ENCODE results near the gene C10orf143. TPM values are rescaled to one million over a fixed set of nuclear protein-coding genes. Genes with fewer than 3 reads are reported as not detected.

The C10orf143 gene
- total RNA-seq, result 3.1 and 4.5 TPM in 2 replicates

GRCh38 chr10:130110246-130111112 lies at the start of gene C10orf143:
Gene C10orf143 (minus strand): TSS chr10:130110830. CDS start chr10:130110772, 58 bp downstream.
- no peaks in the 10 kb centered on the region for H3K27me3 Mint-ChIP-seq (ENCODE audit: low read depth)
- DNase-seq (ENCODE audit: low spot score), result peak; percentile 97
- intact Hi-C loops (cut with micrococcal nuclease), result loop anchor here (1.0 to 2.0 kb wide), 4 partner anchors 26 to 644 kb away; partner anchors contain the start of genes GLRX3 and MGMT
- H3K4me3 Mint-ChIP-seq (ENCODE audit: low read depth), result peak within 1 kb of the TSS; percentile 97
- no peaks in the 10 kb centered on the region for H3K9me3 Mint-ChIP-seq
- peaks cover 21% of the 10 kb centered on the region for H3K36me3 Mint-ChIP-seq (ENCODE audit: low read depth)
- peaks cover 41% of the 10 kb centered on the region for H3K4me1 Mint-ChIP-seq (ENCODE audit: low read depth)
- peak within 1 kb of the TSS; percentile 95 for H3K27ac Mint-ChIP-seq

- H3K27me3 Mint-ChIP-seq (ENCODE audit: low read depth), result no peaks in the 10 kb centered on the region
- H3K4me1 Mint-ChIP-seq (ENCODE audit: low read depth), result peaks cover 34% of the 10 kb centered on the region
- no peak overlapping the region for H3K4me3 Mint-ChIP-seq (ENCODE audit: low read depth)
- DNase-seq (ENCODE audit: low spot score), result no peak
- H3K27ac Mint-ChIP-seq, result no peak overlapping the region
- H3K36me3 Mint-ChIP-seq (ENCODE audit: low read depth), result peaks cover 72% of the 10 kb centered on the region
- intact Hi-C loops (cut with micrococcal nuclease), result no loop called here
- no peaks in the 10 kb centered on the region for H3K9me3 Mint-ChIP-seq
These were observed 48.7 kb upstream of the C10orf143 start for GRCh38 chr10:130159192-130159794.

GRCh38 chr10:130146042-130146441 lies 35.4 kb upstream of the C10orf143 start:
- no peak overlapping the region for H3K4me3 Mint-ChIP-seq (ENCODE audit: low read depth)
- peaks cover 73% of the 10 kb centered on the region for H3K36me3 Mint-ChIP-seq (ENCODE audit: low read depth)
- no peak overlapping the region for H3K27ac Mint-ChIP-seq
- no peak for DNase-seq (ENCODE audit: low spot score)
- H3K4me1 Mint-ChIP-seq (ENCODE audit: low read depth), result peaks cover 35% of the 10 kb centered on the region
- intact Hi-C loops (cut with micrococcal nuclease), result no loop called here
- H3K27me3 Mint-ChIP-seq (ENCODE audit: low read depth), result no peaks in the 10 kb centered on the region
- no peaks in the 10 kb centered on the region for H3K9me3 Mint-ChIP-seq

DNA sequence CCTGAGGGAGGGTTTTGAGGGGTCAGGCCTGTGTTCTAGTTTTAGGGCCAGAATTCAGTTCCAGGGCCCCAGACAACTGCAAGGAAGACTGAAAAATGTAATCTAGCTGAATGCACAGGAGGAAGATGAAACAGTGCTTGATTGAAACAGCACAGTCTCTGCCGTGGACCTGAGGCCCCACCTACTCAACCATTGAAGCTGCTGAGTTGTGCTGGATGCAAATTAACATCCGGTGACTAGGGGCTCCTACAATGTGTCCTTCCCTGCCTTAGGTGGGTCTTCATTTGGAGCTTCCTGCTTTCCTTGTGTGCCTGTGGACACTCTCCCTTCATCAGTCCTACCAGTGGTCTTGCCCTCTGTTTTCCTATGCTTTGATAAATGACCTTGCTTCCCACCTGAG lies 31.2 kb upstream of the C10orf143 start:
- Mint-ChIP-seq H3K27ac (peak overlapping the region; percentile 26), H3K9me3 (no peaks in the 10 kb centered on the region), H3K4me3 (ENCODE audit: low read depth) (no peak overlapping the region), H3K36me3 (ENCODE audit: low read depth) (peaks cover 63% of the 10 kb centered on the region), H3K4me1 (ENCODE audit: low read depth) (peaks cover 53% of the 10 kb centered on the region), H3K27me3 (ENCODE audit: low read depth) (no peaks in the 10 kb centered on the region)
- intact Hi-C loops (cut with micrococcal nuclease), result loop anchor here (2.0 kb wide), 1 partner anchor 23 kb away; no protein-coding TSS in a partner anchor
- no peak for DNase-seq (ENCODE audit: low spot score)

DNA sequence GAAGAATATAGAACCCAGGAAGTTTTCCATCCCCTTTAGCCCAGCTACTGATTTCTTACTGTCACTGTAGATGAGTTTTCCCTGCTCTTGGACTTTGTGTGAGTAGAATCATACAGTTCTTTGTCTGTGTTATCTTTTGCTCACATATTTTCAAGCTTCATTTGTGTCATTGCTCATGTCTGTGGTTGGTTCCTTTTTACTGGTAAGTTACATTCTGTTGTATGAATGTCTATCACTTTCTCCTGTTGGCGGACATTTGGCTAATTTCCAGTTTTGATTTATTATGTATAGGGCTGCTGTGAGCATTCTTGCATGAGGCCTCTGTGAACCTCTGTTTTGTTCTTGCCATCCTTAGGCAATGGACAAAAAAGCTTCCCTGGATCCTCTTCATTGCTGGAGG lies 30.8 kb upstream of the C10orf143 start:
- H3K27ac Mint-ChIP-seq, result peak overlapping the region; percentile 26
- peaks cover 53% of the 10 kb centered on the region for H3K4me1 Mint-ChIP-seq (ENCODE audit: low read depth)
- peaks cover 58% of the 10 kb centered on the region for H3K36me3 Mint-ChIP-seq (ENCODE audit: low read depth)
- peak overlapping the region; percentile 17 for H3K4me3 Mint-ChIP-seq (ENCODE audit: low read depth)
- H3K27me3 Mint-ChIP-seq (ENCODE audit: low read depth), result no peaks in the 10 kb centered on the region
- no peak for DNase-seq (ENCODE audit: low spot score)
- intact Hi-C loops (cut with micrococcal nuclease), result loop anchor here (2.0 kb wide), 1 partner anchor 23 kb away; no protein-coding TSS in a partner anchor
- no peaks in the 10 kb centered on the region for H3K9me3 Mint-ChIP-seq

- intact Hi-C loops (cut with micrococcal nuclease), result loop anchor here (2.0 kb wide), 1 partner anchor 24 kb away; no protein-coding TSS in a partner anchor
- peaks cover 50% of the 10 kb centered on the region for H3K4me1 Mint-ChIP-seq (ENCODE audit: low read depth)
- no peaks in the 10 kb centered on the region for H3K9me3 Mint-ChIP-seq
- no peak for DNase-seq (ENCODE audit: low spot score)
- H3K27me3 Mint-ChIP-seq (ENCODE audit: low read depth), result no peaks in the 10 kb centered on the region
- H3K27ac Mint-ChIP-seq, result peak overlapping the region; percentile 26
- H3K36me3 Mint-ChIP-seq (ENCODE audit: low read depth), result peaks cover 54% of the 10 kb centered on the region
- H3K4me3 Mint-ChIP-seq (ENCODE audit: low read depth), result no peak overlapping the region
These were observed 30.4 kb upstream of the C10orf143 start for GRCh38 chr10:130141038-130141437.

DNA sequence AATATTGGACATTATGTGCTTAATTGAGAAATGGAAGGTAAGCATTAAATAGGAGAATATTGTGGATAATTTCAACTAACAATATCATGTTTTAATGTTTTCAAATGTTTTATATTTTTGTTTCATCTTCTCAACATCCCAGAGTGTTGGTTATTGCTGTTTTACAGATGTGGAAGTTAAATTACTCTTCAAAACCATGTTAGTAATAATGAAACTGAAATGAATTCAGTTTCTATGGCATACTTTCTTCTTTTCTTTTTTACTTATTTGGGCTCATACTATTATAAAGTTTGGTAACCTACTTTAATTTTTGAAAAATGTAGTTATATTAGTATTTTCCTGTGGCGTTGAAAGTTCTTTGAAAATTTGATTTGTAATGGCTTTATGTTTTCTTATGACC lies 29.8 kb upstream of the C10orf143 start:
- peaks cover 47% of the 10 kb centered on the region for H3K4me1 Mint-ChIP-seq (ENCODE audit: low read depth)
- peak overlapping the region; percentile 26 for H3K4me3 Mint-ChIP-seq (ENCODE audit: low read depth)
- no peaks in the 10 kb centered on the region for H3K9me3 Mint-ChIP-seq
- no peak overlapping the region for H3K27ac Mint-ChIP-seq
- H3K27me3 Mint-ChIP-seq (ENCODE audit: low read depth), result no peaks in the 10 kb centered on the region
- intact Hi-C loops (cut with micrococcal nuclease), result loop anchor here (2.0 kb wide), 1 partner anchor 24 kb away; no protein-coding TSS in a partner anchor
- DNase-seq (ENCODE audit: low spot score), result no peak
- peaks cover 51% of the 10 kb centered on the region for H3K36me3 Mint-ChIP-seq (ENCODE audit: low read depth)

- intact Hi-C loops (cut with micrococcal nuclease), result loop anchor here (2.0 to 10.0 kb wide), 2 partner anchors 36 to 1104 kb away; no protein-coding TSS in a partner anchor
- peaks cover 48% of the 10 kb centered on the region for H3K4me1 Mint-ChIP-seq (ENCODE audit: low read depth)
- H3K27me3 Mint-ChIP-seq (ENCODE audit: low read depth), result no peaks in the 10 kb centered on the region
- no peaks in the 10 kb centered on the region for H3K9me3 Mint-ChIP-seq
- H3K27ac Mint-ChIP-seq, result peak overlapping the region; percentile 79
- H3K4me3 Mint-ChIP-seq (ENCODE audit: low read depth), result peak overlapping the region; percentile 85
- H3K36me3 Mint-ChIP-seq (ENCODE audit: low read depth), result peaks cover 38% of the 10 kb centered on the region
- no peak for DNase-seq (ENCODE audit: low spot score)
These were observed 27.8 kb upstream of the C10orf143 start for GRCh38 chr10:130138479-130138866.

DNA sequence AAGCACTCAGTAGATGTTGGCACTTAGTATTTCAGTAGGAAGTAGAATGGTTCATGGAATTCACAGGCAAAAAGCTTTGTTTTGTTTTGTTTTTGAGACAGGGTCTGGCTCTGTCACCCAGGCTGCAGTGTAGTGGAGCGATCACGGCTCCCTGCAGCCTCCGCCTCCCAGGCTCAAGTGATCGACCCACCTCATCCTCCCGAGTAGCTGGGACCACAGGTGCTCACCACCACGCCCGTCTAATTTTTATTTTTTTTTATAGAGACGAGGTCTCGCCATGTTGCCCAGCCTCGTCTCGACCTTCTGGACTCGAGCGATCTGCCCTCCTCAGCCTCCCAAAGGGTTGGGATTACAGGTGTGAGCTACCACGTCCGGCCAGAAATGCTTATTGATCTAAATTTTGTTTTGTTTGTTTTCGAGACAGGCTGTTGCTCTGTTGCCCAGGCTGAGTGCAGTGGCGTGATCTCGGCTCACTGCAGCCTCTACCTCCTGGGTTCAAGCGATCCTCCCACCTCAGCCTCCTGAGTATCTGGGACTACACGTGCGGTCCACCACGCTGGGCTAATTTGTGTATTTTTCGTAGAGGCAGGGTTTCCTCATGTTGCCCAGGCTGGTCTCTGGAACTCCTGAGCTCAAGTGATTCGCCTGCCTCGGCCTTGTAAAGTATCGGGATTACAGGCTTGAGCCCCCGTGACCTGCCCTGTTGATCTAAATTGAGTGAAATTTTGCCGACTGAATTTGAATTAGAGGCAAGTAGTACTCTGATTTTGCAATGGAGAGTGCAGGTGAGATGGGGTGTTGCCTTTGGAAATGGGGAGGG lies 27.2 kb upstream of the C10orf143 start:
- H3K4me1 Mint-ChIP-seq (ENCODE audit: low read depth), result peaks cover 48% of the 10 kb centered on the region
- peak overlapping the region; percentile 85 for H3K4me3 Mint-ChIP-seq (ENCODE audit: low read depth)

GRCh38 chr10:130137090-130137448 lies 26.4 kb upstream of the C10orf143 start:
- peaks cover 40% of the 10 kb centered on the region for H3K4me1 Mint-ChIP-seq (ENCODE audit: low read depth)
- H3K27ac Mint-ChIP-seq, result peak overlapping the region; percentile 75
- H3K4me3 Mint-ChIP-seq (ENCODE audit: low read depth), result peak overlapping the region; percentile 85
- H3K9me3 Mint-ChIP-seq, result no peaks in the 10 kb centered on the region
- peaks cover 26% of the 10 kb centered on the region for H3K36me3 Mint-ChIP-seq (ENCODE audit: low read depth)
- DNase-seq (ENCODE audit: low spot score), result no peak
- intact Hi-C loops (cut with micrococcal nuclease), result loop anchor here (10.0 kb wide), 1 partner anchor 1102 kb away; no protein-coding TSS in a partner anchor
- no peaks in the 10 kb centered on the region for H3K27me3 Mint-ChIP-seq (ENCODE audit: low read depth)

More for the DNA sequence above, 27.2 kb upstream of the C10orf143 start:
- H3K36me3 Mint-ChIP-seq (ENCODE audit: low read depth), result peaks cover 34% of the 10 kb centered on the region
- no peak for DNase-seq (ENCODE audit: low spot score)
- no peaks in the 10 kb centered on the region for H3K9me3 Mint-ChIP-seq
- H3K27ac Mint-ChIP-seq, result peak overlapping the region; percentile 79
- intact Hi-C loops (cut with micrococcal nuclease), result loop anchor here (2.0 to 10.0 kb wide), 2 partner anchors 37 to 1103 kb away; no protein-coding TSS in a partner anchor
- no peaks in the 10 kb centered on the region for H3K27me3 Mint-ChIP-seq (ENCODE audit: low read depth)

- Mint-ChIP-seq H3K36me3 (ENCODE audit: low read depth) (peaks cover 22% of the 10 kb centered on the region), H3K4me1 (ENCODE audit: low read depth) (peaks cover 34% of the 10 kb centered on the region), H3K27ac (peak within 1 kb of the TSS; percentile 88), H3K9me3 (no peaks in the 10 kb centered on the region), H3K4me3 (ENCODE audit: low read depth) (peak within 1 kb of the TSS; percentile 92), H3K27me3 (ENCODE audit: low read depth) (no peaks in the 10 kb centered on the region)
- peak; percentile 81 for DNase-seq (ENCODE audit: low spot score)
- intact Hi-C loops (cut with micrococcal nuclease), result loop anchor here (1.0 to 10.0 kb wide), 2 partner anchors 26 to 1102 kb away; partner anchors contain the start of gene C10orf143
These were observed 25.8 kb upstream of the C10orf143 start, which contains the start of gene GLRX3 for GRCh38 chr10:130136226-130137089. Gene GLRX3 (plus strand): TSS chr10:130136391. CDS start chr10:130136421, 30 bp downstream.
